HG02571 (cell line): ENCODE data around the gene TMEM125.

Source experiments
- ATAC-seq: cut with Tn5 transposase; IDR thresholded peaks from one replicate; pipeline ENCODE4 v1.9.1; 2021; ENCODE audit warnings: mild to moderate bottlenecking, moderate library complexity; ENCODE audit not compliant: unreplicated experiment

The TMEM125 gene

GRCh38 chr1:43269627-43270375, at the start of gene TMEM125:
TMEM125 (plus strand) TSS chr1:43269983; CDS start chr1:43272723, 2,740 bp downstream.
- ATAC-seq, result no peak

GRCh38 chr1:43220905-43221778, 48.6 kb upstream of the TMEM125 start:
- ATAC-seq, result peak; percentile 63

DNA sequence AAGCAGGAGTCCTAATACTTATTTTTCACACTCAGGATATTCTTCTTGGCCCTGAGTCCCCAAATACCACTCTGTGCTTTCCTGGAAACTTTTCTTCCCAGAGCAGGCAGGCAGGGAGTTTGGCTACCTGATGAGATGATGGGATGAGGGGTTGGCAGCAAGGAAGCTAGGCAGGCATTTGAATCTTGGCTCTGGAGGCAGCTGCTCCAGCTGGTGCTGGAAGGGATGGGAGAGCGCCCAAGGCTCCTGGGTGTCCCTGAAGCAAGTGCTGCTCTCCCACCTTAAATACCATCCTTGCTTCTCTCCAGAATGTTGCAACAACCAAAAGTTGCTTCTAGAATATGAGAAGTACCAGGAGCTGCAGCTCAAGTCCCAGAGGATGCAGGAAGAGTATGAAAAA, 48.0 kb upstream of the TMEM125 start:
- ATAC-seq, result no peak

GRCh38 chr1:43222879-43223278, 46.9 kb upstream of the TMEM125 start:
- ATAC-seq, result no peak

GRCh38 chr1:43225168-43225567, 44.6 kb upstream of the TMEM125 start:
- ATAC-seq, result no peak

DNA sequence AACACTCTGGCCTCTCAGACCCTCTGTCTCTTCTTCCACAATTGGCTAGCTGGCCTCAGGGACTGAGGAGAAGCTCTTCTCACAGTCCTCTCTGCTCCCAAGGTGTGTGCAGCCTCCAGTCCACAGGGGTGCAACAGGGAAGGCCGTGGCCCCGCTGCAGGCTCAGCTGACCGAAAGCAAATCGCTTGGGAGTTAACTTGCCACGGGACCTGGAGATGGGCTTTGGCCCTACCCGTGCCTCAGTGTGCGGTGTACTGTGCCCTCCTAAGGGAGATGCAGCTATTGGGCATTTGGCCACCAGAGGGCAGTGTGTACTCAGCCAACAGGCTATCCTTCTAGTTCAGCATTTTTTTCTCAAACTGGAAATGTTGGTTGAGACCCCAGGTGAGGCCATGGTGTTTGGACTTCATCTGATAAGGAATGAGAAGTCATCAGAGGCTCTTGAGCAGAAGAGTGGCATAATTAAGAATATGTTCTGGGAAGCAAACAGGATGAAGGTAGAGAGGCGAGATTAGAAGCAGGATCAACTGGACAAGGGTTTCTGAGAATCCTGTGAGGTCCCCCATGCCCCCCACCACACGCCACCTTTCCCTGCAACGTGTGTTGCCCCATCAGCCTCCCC, 42.5 kb upstream of the TMEM125 start:
- no peak for ATAC-seq

DNA sequence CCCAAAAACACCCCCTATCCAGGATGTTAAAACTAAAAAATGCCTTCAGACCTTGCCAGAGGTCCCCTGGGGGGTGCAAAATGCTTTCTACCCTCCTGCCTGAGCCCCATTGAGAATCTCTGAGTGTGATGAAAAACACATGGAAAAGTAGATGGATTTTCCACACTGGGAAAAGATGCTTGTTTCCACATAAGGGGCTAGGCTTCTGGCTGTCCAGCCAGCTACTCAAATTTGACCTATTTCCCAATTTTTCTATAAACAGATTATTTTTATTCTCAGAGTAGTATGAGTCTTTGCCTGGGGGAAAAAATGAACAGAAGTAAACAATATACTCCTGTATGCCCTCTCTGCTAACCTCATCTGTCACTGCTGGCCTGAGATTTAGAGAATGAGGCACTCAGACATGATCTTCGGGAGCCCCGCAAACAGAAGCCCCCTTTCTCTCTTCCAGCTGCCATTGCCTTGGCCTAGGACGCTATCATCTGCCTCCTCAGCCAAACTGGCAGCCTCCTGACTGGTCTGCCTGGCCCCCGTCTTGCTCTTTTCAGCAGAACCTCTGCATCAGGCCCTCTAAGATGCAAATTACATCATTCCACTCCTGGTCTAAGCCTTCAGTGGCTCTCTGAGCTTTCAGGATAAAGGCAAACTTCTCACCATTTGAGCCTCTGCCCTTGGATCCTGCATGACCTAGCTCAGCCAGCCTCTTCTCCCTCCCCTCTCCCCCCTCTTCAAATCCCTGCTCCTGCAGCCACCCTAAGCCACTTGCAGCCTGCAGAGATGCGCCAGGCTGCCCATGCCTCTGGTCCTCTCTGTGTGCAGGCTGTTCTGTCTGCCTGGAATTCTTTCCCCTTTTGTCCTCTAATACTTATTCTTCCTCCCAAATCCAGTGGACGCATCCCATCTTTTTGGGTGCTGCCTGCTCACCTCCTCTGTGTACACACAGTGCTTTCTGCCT, 39.7 kb upstream of the TMEM125 start:
- ATAC-seq, result no peak

DNA sequence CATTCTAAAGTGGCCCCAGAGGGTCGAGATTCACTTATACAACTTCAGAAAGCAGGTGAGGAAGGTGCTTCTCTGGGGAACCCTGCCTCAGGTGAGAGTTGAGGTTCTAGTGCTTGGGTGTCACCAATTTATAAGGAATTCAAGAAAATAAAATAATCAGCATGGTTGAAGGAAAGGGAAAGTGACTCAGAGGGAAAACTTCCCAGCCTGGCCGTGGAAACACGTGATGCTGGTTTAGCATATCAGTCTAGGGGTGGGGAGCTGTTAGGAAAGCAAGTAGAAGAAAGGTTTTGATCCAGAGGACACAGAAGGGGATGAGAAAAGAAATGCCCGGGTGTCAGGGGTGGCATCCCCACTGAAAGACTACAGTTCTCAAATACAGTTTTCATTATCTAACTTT, 37.7 kb upstream of the TMEM125 start:
- ATAC-seq, result no peak

DNA sequence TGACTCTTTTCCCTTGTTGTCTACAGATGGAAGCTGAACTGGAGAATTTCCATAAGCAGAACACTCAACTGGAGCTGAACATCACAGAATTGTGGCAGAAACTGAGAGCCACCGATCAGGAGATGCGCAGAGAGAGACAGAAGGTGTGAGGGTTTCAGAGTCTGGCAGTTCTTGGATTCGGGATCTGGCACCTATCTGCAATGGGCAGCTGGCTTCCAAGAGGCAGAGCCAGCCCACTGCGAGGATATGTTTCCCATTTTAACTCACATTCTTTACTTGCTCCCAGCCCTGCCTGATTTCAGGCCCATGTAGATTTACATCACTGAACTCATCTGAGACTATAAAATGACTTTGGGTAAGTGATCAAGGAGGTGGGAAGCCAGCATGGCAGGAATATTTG, 37.3 kb upstream of the TMEM125 start:
- no peak for ATAC-seq

- no peak for ATAC-seq
Observed at GRCh38 chr1:43233631-43234030, 36.2 kb upstream of the TMEM125 start.

DNA sequence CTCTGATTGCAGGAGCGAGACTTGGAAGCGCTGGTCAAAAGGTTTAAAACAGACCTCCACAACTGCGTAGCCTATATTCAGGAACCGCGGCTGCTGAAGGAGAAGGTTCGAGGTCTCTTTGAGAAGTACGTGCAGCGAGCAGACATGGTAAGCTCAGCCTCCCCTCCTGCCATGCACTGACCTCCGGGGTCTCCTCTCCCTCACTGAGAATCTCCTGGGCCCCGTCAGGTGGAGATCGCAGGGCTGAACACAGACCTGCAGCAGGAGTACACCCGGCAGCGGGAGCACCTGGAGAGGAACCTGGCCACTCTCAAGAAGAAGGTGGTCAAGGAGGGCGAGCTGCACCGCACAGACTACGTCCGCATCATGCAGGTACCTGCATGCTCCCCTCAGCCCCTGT, 35.5 kb upstream of the TMEM125 start:
- ATAC-seq, result no peak

DNA sequence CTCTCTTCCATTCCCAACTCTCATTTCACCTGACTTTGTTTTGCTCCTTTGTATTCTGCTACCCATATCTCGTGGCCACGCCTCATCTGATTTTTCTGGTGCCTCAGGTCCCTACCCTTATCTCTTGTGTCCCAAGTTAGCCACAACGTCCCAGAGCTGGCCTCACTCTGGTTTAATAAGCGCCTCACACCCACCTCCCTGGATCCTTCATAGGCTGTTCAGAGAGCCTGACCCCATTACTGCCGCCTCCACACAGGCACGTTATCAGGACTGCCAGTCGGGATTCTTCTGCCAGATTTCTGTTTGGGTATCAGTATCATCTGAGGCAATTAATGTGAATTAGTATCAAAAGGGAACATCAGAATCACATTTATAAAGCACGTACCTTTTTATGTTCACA, 34.7 kb upstream of the TMEM125 start:
- no peak for ATAC-seq

DNA sequence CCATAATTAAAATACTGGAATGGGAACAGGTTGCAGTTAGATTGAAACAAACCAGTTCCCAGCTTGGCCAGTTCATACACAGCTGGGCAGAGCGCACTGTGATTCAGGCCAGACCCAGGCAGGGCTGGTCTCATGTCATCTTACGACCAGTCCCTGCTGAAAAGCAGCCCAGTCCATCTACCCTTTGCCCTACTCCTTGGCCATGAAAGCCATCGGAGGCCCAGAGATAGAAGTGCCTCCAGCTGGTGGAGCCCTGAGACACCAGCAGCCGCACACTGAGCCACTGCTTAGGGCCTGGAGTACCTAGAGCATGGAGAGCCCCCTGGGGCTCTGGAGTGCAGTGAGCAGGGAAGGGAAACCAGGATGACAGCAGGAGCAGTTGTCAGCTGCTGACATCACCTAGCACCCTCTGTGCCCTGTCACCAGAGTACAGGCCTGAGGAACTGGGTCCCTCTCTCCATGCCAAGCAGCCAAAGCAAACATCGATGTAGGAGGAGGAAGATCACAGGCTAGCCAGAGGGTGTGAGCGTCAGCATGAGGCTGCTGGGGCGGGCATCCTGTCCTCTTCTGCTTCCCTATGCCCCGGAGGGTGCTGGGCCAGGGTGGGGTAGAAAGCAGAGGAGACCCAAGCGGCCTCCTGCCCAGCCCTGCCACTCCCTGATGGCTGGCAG, 34.2 kb upstream of the TMEM125 start:
- no peak for ATAC-seq

GRCh38 chr1:43237121-43237520, 32.7 kb upstream of the TMEM125 start:
- ATAC-seq, result no peak

DNA sequence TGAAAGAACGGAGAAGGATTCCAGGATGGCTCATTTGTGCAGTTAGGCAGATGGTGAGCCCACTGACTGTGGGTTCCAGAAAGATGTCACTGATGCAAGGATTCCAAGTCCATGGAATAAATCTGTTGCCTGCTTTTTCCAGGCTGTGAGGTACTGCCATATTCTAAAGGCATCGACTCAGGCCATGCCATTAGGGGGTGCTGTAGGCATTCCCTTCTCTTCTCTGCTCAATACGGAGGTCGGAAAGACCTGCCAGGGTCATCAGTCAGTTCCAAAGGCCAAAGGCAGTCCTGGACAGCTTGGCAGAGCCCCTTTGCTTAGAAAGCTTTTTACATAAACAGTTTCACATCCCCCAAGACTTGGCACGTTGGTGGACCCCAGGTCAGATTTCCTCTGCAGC, 31.7 kb upstream of the TMEM125 start:
- no peak for ATAC-seq

- no peak for ATAC-seq
Observed at GRCh38 chr1:43238991-43239469, 30.8 kb upstream of the TMEM125 start.

GRCh38 chr1:43239484-43239883, 30.3 kb upstream of the TMEM125 start:
- no peak for ATAC-seq

- ATAC-seq, result no peak
Observed at GRCh38 chr1:43241413-43241836, 28.4 kb upstream of the TMEM125 start.

DNA sequence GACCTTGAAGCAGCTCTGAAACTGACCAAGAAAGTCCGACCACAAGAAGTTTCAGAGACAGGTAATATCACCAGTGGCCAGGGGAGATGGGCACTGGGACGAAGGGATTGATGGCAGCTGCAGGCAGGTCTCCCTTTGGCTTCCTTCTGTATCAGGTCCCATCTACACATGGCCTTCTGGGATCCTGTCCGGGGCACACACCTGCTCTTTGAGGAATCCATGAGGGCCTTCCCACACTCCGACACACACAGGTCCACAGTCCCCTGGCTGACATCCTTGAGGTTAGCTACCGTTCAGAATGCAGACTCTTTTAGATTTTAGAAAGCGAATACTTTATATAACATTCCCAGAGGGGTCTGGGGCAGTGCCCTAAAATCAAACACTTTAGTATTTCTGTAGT, 26.5 kb upstream of the TMEM125 start:
- no peak for ATAC-seq
